Astrocyte of the cerebellum (primary cell): Measurements from ENCODE around the gene PADI4.
"Not testable (repeated sequence)": the region's sequence is repeated elsewhere in the genome, so short reads cannot be mapped to it uniquely, and the experiment has no call there.

Experiments used
- DNase-seq: peaks from one replicate; pipeline ENCODE4 v3.0.0-alpha.2; 2011; ENCODE audit warnings: low read depth
- H3K4me3 ChIP-seq: 2 replicates; pipeline ENCODE4 v1.5.1; 2011; ENCODE audit warnings: mild to moderate bottlenecking, low read depth, low read length, moderate library complexity
- in situ Hi-C: cut with HindIII; loops from 2 replicates; pipeline ENCODE4 v1.10.0; 2017; ENCODE audit warnings: low sequenced_read_pairs
- TF ChIP-seq, protein P1 (sequence below): IDR thresholded peaks from 2 replicates; pipeline ENCODE4 v1.5.1; 2012; ENCODE audit warnings: low read length, low read depth, moderate library complexity, mild to moderate bottlenecking; ENCODE audit errors: missing control alignments

PADI4 gene

DNA sequence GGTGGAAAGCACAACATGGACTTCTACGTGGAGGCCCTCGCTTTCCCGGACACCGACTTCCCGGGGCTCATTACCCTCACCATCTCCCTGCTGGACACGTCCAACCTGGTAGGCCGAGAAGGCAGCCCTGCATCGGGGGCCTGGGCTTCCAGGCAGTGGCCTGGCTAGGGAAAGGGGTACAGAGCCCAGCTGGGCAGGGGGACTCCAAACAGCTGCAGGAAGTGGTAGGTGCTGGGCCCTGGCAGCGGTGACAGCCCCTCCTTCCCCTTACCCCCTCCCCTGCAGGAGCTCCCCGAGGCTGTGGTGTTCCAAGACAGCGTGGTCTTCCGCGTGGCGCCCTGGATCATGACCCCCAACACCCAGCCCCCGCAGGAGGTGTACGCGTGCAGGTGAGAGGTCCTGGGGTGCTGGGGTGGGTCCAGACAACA is 34.0 kb downstream of the PADI4 start:
- in situ Hi-C loops = no loop called here
- no peak overlapping the region for H3K4me3 ChIP-seq
- no peak for DNase-seq
- TF ChIP-seq, protein P1, sequence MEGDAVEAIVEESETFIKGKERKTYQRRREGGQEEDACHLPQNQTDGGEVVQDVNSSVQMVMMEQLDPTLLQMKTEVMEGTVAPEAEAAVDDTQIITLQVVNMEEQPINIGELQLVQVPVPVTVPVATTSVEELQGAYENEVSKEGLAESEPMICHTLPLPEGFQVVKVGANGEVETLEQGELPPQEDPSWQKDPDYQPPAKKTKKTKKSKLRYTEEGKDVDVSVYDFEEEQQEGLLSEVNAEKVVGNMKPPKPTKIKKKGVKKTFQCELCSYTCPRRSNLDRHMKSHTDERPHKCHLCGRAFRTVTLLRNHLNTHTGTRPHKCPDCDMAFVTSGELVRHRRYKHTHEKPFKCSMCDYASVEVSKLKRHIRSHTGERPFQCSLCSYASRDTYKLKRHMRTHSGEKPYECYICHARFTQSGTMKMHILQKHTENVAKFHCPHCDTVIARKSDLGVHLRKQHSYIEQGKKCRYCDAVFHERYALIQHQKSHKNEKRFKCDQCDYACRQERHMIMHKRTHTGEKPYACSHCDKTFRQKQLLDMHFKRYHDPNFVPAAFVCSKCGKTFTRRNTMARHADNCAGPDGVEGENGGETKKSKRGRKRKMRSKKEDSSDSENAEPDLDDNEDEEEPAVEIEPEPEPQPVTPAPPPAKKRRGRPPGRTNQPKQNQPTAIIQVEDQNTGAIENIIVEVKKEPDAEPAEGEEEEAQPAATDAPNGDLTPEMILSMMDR = no peak

DNA sequence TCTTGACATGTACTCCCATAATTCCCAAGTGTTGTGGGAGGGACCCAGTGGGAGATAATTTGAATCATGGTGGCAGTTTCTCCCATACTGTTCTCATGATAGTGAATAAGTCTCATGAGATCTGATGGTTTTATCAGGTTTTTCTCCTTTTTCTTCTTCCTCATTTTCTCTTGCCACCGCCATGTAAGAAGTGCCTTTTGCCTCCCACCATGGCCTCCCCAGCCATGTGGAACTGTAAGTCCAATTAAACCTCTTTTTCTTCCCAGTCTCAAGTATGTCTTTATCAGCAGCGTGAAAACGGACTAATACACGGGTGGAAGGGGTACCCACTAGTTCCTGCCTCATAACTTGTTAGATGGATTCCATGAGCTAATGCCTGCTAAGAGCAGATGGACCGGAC is 37.5 kb downstream of the PADI4 start:
- DNase-seq, H3K4me3 ChIP-seq, in situ Hi-C loops: not testable (repeated sequence)

DNA sequence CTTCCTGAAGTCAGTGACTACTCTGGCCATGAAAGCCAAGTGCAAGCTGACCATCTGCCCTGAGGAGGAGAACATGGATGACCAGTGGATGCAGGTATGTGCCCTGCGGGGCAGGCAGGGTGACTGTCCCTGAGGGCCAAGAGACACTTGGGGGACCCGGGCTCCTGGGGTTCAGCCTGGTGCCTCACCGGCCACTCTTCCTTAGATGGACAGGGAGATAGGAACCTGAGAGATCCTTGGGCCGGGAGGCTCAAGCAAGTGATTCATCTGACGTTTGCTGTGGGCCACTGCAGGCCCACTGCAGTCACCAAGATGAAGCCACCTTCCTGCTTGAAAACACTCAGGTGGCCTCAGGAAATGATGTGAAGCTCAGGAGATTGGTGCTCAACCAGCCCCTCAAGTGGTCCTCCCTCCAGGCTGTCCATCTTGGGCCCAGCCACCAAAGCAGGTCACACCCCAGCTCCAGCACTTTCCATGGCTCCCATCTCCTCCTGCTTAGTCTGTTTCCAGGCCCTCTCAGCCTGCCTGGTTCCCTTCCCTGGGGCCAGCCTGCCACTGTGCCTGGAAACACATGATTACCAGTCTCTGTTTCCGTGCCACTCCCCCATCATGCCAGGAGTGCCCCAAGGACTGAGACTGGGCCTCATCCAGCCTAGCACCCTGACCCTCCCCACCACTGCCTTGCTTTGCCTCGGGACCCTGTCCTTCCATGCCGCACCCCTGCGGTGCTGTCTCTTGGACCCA is 38.2 kb downstream of the PADI4 start:
- in situ Hi-C loops = no loop called here
- no peak for DNase-seq
- TF ChIP-seq, protein P1 = no peak
- no peak overlapping the region for H3K4me3 ChIP-seq

DNA sequence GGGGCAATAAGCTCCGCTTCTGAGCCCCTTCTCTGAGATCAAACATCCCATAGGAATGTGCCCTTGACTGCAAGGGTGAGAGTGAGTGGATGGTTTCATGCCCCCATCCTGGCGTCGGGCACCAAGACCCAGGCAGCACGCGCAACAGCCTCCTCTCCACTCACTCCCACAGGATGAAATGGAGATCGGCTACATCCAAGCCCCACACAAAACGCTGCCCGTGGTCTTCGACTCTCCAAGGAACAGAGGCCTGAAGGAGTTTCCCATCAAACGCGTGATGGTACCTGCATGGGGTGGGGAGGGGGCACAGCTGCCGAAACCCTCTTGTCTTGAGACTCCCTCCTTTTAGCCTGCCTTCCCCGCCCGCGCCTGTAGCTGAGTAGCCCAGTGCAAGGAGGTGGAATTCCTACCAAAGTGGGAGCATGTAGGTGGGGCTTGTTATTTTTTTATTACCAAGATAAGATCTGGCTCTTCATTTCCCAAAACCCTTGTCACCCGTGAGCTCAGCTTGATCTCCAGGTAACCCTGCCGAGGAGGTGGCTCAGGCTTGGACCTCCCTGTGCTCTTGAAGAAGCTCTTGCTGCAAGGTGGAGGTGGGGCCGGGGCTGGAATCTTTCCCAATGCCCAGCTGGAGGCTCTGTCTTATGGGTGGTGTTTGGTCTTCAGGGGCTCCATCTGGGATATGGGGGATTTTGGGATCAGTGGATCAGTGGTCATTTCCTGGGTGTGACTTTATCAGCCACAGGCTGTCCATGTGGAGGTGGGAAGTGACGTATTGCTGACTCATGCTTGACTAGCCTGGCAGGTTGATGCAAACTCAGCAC is 40.0 kb downstream of the PADI4 start:
- TF ChIP-seq, protein P1 = no peak
- in situ Hi-C loops = no loop called here

DNA sequence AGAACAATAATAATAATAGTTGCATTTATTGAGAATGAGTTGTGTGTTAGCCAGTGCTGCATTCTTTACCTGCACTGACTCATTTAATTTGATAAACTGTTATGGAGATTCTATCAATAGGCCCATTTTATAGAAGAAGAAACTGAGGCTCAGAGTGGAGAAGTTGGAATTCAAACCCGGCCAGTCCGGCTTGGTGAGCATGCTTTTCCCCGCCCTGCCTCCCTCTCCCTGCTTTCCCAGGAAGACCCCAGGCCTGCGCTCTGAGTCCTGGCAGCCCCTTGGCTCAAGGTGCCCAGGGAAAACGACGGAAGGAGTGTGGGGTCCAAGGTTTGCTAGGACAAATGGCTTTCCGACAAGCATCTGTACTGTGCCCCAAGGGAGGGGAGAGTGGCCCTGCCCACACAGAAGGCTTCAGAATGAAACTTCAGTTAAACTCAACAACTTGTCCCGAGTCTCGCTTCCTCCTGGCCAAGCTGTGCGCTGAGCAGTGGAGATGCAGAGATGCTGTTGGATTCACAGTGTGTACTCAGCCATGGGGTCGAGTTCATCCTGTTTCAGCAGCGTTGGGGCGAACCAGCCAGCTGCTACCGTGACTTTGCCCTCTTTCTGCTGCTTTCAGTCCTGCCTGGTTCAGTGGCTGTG is 40.7 kb downstream of the PADI4 start:
- in situ Hi-C loops = no loop called here
- no peak overlapping the region for H3K4me3 ChIP-seq
- no peak for DNase-seq
- TF ChIP-seq, protein P1 = no peak

More for the DNA sequence above, 40.0 kb downstream of the PADI4 start:
- H3K4me3 ChIP-seq = no peak overlapping the region
- DNase-seq = no peak

DNA sequence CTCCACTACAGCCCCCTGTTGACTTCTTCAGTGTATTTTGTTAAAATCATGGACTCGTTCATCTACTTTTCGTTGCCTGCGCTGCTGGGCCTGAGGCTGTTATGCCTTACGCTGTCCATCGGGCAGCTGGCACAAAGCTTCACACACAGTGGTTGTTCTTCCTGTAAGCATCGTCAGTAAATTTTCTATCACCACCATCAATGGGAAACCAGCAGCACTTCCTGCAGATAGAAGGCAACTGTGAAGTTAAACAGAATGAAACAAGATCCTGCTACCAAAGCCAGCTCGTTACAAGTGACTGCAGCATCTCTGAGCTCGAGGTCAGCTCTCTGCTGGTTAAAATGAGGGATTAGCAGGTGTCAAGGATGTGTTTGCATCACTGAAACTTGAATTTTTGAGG is 42.1 kb downstream of the PADI4 start:
- DNase-seq = no peak
- in situ Hi-C loops = loop anchor here (5.0 kb wide), 1 partner anchor 63 kb away; no protein-coding TSS in a partner anchor
- no peak overlapping the region for H3K4me3 ChIP-seq
- TF ChIP-seq, protein P1 = no peak
